ENCODE measurements around the gene LRCH4. TPM values are rescaled to one million over a fixed set of nuclear protein-coding genes. Genes with fewer than 3 reads are reported as not detected.

The LRCH4 gene
- total and polyA plus RNA-seq, 2 of the 8 experiments (the other 6 are each of a cell fraction or from before 2014, with no cell fraction given), result 15.5 to 36.6 TPM

DNA sequence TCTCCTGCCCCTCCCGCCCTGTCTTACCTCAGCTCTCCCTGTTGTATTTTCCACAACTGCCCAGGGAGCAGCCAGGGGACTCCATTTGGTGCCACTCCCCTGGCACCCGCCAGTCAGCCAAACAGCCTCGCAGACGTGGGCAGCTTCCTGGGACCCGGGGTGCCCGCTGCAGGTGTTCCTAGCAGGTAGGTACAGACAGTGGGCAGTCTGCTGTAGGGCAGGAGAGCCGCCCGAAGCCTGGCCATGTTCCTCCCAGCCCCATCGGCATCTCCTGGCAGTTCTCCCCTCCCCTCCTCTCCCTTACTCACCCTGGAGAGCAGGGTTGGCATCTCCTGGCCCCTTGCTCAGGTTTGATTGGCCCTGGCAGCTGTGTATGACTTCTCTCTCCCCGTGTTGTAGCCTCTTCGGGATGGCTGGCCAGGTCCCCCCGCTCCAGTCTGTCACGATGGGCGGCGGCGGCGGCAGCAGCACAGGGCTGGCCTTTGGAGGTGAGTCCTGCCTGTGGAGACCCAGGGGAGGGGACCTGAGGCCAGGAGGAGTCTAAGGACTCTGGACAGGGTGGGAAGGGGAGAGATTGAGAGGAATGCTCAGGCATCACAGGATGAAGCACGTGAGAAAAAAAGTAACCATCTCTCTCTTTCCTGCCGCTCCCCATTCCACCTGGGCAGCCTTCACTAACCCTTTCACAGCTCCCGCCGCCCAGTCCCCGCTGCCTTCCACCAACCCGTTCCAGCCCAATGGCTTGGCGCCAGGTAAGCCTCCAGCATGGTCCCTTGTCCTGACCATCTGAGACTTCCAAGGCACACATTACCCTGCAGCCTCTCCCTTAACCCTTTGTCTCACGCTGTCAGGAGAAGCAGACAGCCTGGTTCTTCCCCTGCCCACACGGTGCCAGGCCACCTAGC is 23.5 kb downstream of the LRCH4 start (continued):
- TF ChIP-seq POU5F1 (IDR thresholded peaks at IDR 0.05; ENCODE audit: low read depth, low read length), result no peak
- TF ChIP-seq, protein P1, sequence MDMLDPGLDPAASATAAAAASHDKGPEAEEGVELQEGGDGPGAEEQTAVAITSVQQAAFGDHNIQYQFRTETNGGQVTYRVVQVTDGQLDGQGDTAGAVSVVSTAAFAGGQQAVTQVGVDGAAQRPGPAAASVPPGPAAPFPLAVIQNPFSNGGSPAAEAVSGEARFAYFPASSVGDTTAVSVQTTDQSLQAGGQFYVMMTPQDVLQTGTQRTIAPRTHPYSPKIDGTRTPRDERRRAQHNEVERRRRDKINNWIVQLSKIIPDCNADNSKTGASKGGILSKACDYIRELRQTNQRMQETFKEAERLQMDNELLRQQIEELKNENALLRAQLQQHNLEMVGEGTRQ (IDR thresholded peaks at IDR 0.05; ENCODE audit: low read length), result no peak
- TF ChIP-seq SRF (IDR thresholded peaks at IDR 0.05; ENCODE audit: low read depth, low read length), result no peak
- no peak for TF ChIP-seq RNF2 (IDR thresholded peaks at IDR 0.05; ENCODE audit: borderline replicate concordance, low read depth, low read length, missing control alignments, poor library complexity, severe bottlenecking)
- TF ChIP-seq SIX5 (IDR thresholded peaks at IDR 0.05; ENCODE audit: low read depth, low read length), result no peak
- TF ChIP-seq CHD2 (IDR thresholded peaks at IDR 0.05; ENCODE audit: low read length), result no peak
- no peak for TF ChIP-seq SP4 (IDR thresholded peaks at IDR 0.05; ENCODE audit: low read length)
- TF ChIP-seq GABPA (IDR thresholded peaks at IDR 0.05; ENCODE audit: borderline replicate concordance, insufficient read depth, low read length), result no peak

Measured in H1 (cell line).